Measurements from ENCODE around the gene DOCK8.

DOCK8 gene

DNA sequence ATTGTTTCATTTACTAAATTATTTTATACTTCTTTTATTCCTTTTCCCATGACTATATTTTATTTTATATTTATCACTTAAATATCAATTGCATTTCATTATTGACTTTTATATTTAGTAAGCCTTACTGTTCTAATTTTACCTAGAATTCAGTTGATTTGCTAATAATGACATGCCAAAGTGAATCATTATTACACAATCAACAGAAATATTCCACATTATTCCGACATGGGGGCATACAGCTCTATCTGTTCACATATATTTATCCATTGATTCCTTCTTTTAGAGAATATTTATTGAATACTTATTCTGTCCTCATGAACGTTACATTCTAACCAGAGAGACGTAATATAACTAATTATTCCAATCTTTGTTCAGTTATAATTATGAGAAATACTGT lies 221.8 kb downstream of the DOCK8 start:
- DNase-seq = no peak

- DNase-seq = no peak
These were observed 222.4 kb downstream of the DOCK8 start for GRCh38 chr9:437066-437465.

GRCh38 chr9:437574-438001 lies 222.9 kb downstream of the DOCK8 start:
- no peak for DNase-seq

DNA sequence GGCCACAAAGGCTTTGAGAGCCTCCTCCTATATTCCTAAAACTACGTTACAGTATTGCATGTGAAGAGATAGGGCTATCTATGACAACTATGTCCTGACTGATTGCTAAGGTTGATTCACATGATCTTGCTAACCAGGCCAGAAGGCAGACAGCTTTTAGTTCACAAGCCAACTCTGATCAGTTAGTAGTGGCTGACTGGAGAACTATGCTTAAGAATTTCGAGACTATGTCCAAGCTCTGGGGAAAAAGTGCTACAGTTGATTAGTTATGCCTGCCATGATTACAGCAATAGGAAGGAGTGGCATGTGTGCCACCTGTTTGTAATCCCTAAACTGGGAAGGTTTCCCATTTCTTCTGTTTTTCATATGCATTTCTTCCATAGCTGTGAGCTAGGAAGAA lies 223.4 kb downstream of the DOCK8 start:
- no peak for DNase-seq

GRCh38 chr9:438961-439768 lies 224.5 kb downstream of the DOCK8 start:
- no peak for DNase-seq

DNA sequence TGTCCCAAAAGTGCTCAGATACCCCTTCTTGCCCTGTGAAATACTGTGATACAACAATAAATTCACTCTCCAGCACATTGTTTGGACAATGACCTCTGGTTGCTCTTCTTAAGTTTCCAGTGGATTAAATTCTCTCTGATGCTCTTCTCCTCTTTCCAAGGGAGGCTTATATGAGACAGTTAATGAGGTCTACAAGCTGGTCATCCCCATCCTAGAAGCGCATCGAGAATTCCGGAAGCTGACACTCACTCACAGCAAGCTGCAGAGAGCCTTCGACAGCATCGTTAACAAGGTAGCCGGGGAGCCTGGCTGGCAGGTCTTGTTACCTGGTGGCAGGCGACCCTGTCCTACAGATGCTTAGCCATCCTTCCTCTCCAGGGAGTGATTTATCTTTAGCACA lies 226.5 kb downstream of the DOCK8 start:
- no peak for DNase-seq

DNA sequence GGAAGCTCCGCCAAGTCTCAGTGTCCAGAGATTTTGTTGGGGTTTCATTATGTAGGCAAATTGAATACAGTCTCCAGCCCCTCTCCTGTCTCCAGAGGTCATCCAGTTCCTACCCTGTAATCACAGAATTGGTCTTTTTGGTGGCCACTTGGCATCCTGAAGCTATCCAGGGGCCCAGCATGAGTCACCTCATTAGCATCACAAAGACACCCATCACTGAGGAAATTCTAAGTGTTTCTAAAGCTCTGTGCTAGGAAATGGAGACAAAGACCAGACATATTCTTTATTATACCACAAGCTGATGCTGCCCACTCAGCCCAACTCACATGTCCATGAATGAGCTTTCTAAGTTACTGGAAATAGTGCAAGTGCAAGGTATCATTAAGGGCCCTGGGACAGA lies 229.9 kb downstream of the DOCK8 start:
- no peak for DNase-seq

DNA sequence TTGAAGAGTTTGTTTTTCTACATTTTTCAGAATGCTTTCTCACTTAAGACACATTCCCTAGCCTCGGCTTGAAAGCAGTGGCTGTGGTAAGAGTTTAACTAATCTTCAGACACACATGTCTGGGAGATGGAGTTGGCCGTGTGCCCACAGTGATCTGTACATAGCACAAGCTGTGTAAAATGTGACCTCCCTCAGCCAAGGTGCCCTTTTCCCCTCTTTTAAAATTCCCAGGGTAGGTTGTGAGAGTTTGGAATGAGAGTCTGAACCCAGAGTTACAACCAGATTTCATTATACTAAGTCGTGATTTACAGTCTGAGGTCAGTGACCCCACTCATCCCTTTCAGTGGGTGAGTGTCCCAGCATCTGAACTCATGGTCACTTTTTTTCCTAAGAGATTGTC lies 230.4 kb downstream of the DOCK8 start:
- no peak for DNase-seq

GRCh38 chr9:446074-446699 lies 231.5 kb downstream of the DOCK8 start:
- no peak for DNase-seq

- no peak for DNase-seq
These were observed 232.8 kb downstream of the DOCK8 start for GRCh38 chr9:447230-448025.

GRCh38 chr9:450057-450456 lies 235.4 kb downstream of the DOCK8 start:
- DNase-seq = no peak

DNA sequence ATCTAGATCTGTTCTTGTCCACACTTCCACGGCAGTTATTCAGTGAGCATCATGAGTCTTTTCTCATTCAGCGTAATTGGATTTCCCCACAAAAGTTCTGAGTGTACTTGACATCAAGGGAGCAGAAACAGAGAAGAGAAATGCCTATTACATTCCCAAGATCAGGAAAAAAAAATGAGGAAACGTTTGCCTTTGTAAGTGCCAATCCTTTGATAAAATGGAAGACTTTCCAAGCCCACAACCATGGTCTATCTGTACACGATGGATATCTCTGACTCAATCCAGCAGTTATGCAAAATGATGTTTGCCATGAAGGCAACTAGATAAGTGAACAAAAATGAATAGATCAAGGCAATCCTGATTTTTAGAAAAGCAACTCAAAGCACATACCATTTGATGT lies 235.9 kb downstream of the DOCK8 start:
- no peak for DNase-seq

DNA sequence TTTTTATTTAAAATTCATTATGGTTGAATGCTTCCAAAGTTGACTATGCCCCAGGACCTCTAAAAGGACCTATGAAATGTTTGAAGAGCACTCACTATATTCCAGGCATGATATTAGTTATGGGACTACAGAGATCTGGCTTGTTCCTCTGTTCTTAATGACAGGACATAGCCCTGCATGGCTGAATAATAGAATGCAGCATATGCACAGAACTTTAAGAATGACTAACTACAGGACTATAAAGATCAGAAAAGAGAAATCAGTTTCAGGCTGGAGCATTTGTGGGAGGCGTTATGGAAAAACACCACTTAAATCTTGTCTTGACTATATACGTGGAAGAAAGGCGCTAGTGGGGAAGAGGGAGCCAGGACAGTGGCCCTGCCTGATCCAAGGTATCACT lies 239.2 kb downstream of the DOCK8 start:
- DNase-seq = no peak

- DNase-seq = no peak
These were observed 241.7 kb downstream of the DOCK8 start for GRCh38 chr9:456365-456764.

DNA sequence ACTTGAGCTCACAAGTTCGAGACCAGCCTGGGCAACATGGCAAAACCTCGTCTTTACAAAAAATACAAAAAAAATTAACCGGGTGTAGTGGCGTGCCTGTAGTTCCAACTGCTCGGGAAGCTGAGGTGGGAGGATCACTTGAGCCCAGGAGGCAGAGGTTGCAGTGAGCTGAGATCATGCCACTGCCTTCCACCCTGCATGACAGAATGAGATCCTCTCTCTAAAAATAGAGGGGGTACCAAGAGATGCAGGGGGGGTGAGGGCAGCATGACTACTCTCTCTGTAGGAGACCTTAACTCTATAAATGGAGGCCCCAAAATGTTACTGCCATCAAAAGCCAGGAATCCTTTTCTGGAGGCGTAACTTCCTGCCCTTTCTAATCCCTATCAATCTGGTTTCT lies 243.9 kb downstream of the DOCK8 start:
- no peak for DNase-seq

DNA sequence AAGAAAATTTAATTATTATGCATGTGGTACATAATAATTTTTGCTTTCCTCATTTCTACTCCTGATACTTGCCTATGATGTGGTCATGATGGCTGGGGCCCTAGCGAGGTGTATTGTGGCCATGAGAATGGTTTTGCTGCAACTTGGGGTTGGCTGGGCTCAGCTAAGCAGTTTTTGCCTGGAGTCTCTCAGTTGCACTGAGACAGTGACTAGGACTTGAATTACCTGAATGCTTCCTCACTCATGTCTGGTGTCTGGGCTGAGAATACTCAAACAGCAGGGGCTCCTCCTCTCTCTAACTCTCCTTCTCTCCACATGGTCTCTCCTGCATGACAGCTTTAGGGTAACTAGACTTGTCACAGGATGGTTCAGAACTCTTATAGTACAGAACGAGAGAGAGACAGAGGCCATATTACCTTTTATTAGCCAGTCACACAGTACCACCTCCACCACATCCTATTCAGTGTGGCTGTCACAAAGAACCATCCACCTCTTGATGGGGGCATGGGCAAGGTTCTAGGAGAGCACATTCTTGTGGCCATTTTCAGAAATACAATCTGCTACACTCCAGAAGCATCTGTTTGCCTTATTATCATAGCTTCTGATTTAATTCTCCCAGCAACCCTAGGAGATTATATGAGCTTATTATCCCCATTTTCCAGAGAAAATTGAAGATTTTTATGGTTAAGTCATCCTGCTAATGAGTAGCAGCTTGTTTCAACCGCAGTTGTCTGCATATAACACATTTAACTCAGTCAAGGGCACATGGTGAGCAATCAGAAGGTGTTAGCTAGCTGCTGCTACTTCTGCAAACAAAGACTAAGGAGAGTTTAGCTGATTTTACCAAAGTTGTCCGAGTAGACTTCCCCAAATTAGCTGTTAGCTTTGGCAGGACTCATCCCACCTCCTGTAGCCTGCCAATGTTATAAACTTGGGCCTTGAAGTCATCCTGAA lies 245.1 kb downstream of the DOCK8 start:
- no peak for DNase-seq

DNA sequence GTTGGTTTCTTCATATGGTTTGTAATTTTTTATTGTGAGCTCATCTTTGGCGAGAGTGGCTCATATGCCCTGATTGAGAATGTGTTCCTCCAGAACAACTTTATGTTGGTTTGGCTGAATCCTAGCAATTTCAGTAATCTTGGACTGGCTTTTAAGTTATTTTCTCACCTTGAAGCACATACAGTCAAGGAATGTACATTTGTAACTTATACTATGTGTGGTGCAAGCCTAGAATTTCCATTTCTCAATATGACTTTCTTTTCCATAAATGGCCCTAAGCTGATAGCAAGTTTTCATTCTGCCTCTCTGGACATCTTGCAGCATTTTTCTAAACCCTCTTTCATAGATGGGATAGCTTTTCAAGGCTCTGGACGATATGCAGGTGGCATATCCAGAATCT lies 247.5 kb downstream of the DOCK8 start:
- DNase-seq = no peak

DNA sequence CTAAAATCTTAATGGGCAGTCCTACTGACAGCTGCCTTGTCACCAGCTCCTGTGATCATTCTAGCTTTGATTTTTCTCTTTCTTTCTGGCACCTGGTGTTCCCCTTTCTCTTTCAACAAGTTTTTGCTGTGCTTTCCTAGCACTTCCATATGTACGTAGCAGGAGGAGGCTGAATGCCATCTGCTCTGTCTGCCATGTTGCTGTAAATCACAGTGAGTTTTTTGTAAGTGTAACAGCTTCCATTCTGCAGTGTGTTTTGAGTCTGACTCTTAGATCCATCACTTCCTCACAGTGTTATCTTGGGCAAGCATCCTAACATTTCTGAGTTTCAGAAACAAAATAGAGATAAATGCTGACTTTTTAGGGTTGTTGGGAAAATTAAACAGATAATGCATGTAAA lies 247.9 kb downstream of the DOCK8 start:
- DNase-seq = peak in 1 of 2 donors; percentile 30

- no peak for DNase-seq
These were observed 248.9 kb downstream of the DOCK8 start for GRCh38 chr9:463455-464171.

GRCh38 chr9:466747-467146 lies 252.1 kb downstream of the DOCK8 start:
- DNase-seq = no peak

DNA sequence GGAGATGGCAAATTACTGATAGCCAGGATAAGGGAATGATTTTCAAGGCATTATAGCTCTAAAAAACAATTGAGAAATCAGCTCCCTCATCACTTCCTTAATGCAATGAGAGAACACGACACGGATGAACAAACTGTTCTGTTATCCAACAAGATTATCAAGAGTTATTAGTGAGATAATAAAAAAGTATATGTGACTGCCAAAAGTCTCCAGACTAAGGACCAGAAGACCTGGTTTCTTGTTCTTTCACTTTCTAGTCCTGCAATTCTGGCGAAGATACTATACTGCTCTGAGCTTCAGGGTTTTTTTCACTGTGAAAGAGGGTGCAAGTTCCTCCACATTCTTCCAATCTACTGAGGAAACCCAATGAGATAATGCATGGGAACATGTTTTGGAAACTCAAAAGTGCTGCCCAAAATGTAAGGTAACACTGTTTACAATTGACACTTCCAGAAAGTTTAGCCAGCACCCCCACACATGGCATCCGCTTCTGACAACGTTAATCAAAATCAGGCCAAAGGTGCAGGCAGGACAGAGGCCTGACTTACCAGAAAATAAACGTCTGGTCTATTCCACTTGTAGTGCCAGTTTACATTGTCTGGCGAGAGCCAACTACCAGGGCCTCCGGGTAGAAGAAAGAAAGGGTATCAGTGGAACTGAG lies 254.2 kb downstream of the DOCK8 start:
- DNase-seq = no peak
